Subcutaneous abdominal adipose tissue (tissue), 5 donors: ENCODE results near the gene SKOR2.
"Not testable (repeated sequence)": the region's sequence is repeated elsewhere in the genome, so short reads cannot be mapped to it uniquely, and the experiment has no call there.

ENCODE experiments used
- H3K27ac ChIP-seq: one replicate; pipeline ENCODE4 v1.7.0; 2013; ENCODE audit warnings: low read depth, mild to moderate bottlenecking, inconsistent platforms, low read length, moderate library complexity
- H3K27me3 ChIP-seq, 5 donors: one replicate each; pipeline ENCODE4 v1.7.0; 2013; ENCODE audit warnings: low read length in 5 of 5, inconsistent platforms in 1 of 5; ENCODE audit not compliant: control insufficient read depth in 5 of 5, insufficient read depth in 4 of 5
- H3K36me3 ChIP-seq, 5 donors: one replicate each; pipeline ENCODE4 v1.7.0; 2013; ENCODE audit warnings: low read length in 5 of 5; ENCODE audit not compliant: control insufficient read depth in 5 of 5, insufficient read depth in 5 of 5
- H3K4me1 ChIP-seq, 5 donors: one replicate each; pipeline ENCODE4 v1.7.0; 2013; ENCODE audit warnings: low read length in 5 of 5, mild to moderate bottlenecking in 3 of 5, moderate library complexity in 1 of 5; ENCODE audit not compliant: control insufficient read depth in 5 of 5, insufficient read depth in 5 of 5
- H3K4me3 ChIP-seq, 5 donors: one replicate each; pipeline ENCODE4 v1.7.0; 2013; ENCODE audit warnings: low read length in 5 of 5, low read depth in 1 of 5
- H3K9ac ChIP-seq, 5 donors: one replicate each; pipeline ENCODE4 v1.7.0; 2013; ENCODE audit warnings: low read length in 5 of 5, mild to moderate bottlenecking in 4 of 5, moderate library complexity in 3 of 5
- H3K9me3 ChIP-seq, 5 donors: one replicate each; pipeline ENCODE4 v1.7.0; 2013; ENCODE audit warnings: low read length in 5 of 5; ENCODE audit not compliant: control insufficient read depth in 5 of 5
- donor health status: healthy.
- donor health status: healthy.
- donor health status: healthy.
- donor health status: healthy.
- donor health status: healthy.

The SKOR2 gene

DNA sequence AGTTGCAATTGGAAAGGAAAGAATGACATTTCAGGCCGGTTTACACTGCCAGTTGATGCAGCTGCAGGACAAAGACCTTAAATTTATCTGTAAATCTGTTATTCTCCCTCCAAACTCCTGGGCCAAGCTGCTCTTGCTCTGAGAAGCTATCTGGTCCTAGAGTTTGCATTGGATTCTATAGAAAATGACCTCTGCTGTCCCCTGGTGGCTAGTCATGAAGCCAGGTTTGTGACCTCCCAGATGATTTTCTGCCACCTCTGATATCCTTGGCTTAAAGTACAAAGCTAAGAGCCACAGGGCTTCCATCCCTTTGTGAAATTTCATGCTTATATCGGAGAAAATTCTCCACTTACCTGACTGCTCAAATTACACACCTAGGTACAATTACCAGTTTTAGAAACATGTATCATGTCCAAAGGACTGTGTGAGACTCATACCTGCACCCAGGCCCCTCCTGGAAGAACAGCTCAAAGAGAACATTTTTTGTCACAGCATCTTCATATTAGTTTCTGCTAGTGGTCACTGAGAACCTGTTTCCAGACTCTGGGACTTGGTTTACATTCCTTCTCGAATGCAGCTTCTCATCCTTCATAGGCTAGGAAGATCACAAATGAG lies 46.4 kb downstream of the SKOR2 start:
- Histone ChIP-seq H3K4me1 (no peaks in the 10 kb centered on the region), H3K9me3 (no peaks in the 10 kb centered on the region), H3K27ac (no peak overlapping the region), H3K36me3 (no peaks in the 10 kb centered on the region), H3K9ac (no peak overlapping the region), H3K4me3 (no peak overlapping the region), H3K27me3 (peaks cover 0 to 7% (median 2%) of the 10 kb centered on the region in 5 donors)

DNA sequence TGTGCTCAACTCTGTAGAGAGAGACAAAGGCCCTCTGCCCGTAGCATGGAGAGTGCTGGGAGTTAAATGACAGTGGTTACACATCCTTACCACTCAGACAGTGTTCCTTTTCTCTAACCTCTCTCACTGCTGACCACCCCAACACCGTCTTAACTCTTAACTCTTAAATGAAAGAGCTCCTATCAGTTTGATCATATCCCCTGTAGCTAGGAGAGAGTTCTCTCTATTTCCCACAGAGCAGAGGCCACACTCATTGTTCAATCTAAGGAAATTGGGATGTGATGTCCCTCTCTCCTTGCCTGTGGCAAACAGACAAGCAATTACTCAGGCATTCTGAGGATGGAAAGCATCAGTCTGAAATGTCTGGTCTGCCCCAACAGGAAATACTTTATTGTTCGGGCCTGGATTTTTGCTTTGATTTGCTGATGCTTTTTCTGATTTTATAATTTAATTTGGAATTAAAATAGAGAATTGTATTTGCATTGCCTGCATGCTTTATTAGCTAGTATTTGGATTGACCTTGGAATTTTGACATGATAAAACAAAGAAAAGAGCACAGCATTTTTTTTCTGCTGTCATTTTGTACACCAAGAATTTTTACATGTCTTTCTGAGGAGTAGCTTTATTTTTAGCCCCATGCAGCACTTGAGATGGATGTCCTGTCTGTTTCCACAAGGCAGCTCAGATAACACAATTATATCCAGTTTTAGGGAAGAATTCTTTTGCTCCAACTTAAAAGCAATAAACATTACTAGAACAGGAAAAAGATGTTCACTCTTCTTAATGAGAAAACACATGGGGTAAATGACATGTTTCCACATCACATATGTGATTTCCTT lies 47.6 kb downstream of the SKOR2 start:
- Histone ChIP-seq H3K27ac (no peak overlapping the region), H3K4me3 (no peak overlapping the region), H3K9me3 (no peaks in the 10 kb centered on the region), H3K9ac (no peak overlapping the region), H3K4me1 (no peaks in the 10 kb centered on the region), H3K36me3 (no peaks in the 10 kb centered on the region), H3K27me3 (peaks cover 0 to 3% (median 0%) of the 10 kb centered on the region in 5 donors)

DNA sequence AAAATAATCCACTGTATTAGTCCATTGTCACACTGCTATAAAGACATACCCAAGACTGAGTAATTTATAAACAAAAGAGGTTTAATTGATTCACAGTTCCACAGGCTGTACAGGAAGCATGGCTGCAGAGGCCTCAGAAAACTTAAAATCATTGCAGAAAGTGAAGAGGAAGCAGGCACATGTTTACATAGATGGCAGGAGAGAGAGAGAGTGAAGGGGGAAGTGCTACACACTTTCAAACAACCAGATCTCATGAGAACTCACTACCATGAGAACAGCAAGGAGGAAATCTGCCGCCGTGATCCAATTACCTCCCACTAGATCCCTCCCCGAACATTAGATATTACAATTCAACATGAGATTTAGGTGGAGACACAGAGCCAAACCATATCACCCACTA lies 55.5 kb downstream of the SKOR2 start:
- H3K9ac ChIP-seq, H3K27me3 ChIP-seq, H3K4me1 ChIP-seq, H3K36me3 ChIP-seq, H3K4me3 ChIP-seq, H3K9me3 ChIP-seq, H3K27ac ChIP-seq: not testable (repeated sequence)

DNA sequence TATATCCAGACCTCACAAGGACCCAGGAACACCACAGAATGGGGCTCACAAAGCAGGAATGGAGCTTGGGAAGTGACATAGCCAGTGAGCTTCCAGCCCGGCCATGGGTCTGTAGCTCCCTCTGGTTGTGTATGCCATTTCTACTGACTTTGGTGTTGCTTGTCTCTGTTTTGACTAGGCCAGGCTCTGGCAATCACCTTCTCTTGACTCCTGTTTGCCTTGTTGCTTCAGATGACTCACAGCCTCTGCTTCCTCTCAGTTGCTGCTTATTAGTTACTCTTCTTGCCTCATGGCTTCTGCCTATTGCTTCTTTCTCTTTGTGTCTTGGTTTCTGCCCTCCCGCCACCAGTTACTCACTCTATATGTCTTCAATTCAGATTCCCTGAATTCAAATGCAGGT lies 59.5 kb downstream of the SKOR2 start:
- peaks cover 0 to 9% (median 3%) of the 10 kb centered on the region in 5 donors for H3K27me3 ChIP-seq
- no peak overlapping the region for H3K27ac ChIP-seq
- H3K36me3 ChIP-seq, result no peaks in the 10 kb centered on the region
- H3K4me1 ChIP-seq, result no peaks in the 10 kb centered on the region
- H3K4me3 ChIP-seq, result no peak overlapping the region
- H3K9ac ChIP-seq, result no peak overlapping the region
- H3K9me3 ChIP-seq, result no peaks in the 10 kb centered on the region

DNA sequence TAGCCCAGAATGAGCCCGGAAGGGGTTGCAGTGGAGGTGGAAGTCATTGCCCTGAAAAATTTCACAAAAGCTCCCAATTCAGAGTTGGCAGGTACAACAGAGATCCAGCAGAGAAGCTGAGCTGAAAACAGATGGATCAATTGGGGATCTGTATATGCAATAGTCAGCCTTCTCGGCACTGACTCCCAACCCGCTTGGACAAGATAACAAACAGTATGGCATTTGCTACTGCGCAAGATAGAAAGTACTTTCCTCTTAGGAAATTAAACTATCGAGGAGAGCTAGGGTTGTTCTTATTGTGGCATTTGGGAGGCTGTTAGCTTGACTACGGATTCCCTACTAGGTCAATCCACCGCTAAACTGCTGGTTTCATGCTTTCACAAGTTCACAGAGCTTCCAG lies 63.7 kb downstream of the SKOR2 start:
- no peak overlapping the region for H3K4me3 ChIP-seq
- H3K36me3 ChIP-seq, result no peaks in the 10 kb centered on the region
- H3K4me1 ChIP-seq, result no peaks in the 10 kb centered on the region
- H3K27ac ChIP-seq, result no peak overlapping the region
- no peak overlapping the region for H3K9ac ChIP-seq
- no peaks in the 10 kb centered on the region for H3K9me3 ChIP-seq
- peaks cover 0 to 7% (median 2%) of the 10 kb centered on the region in 5 donors for H3K27me3 ChIP-seq

DNA sequence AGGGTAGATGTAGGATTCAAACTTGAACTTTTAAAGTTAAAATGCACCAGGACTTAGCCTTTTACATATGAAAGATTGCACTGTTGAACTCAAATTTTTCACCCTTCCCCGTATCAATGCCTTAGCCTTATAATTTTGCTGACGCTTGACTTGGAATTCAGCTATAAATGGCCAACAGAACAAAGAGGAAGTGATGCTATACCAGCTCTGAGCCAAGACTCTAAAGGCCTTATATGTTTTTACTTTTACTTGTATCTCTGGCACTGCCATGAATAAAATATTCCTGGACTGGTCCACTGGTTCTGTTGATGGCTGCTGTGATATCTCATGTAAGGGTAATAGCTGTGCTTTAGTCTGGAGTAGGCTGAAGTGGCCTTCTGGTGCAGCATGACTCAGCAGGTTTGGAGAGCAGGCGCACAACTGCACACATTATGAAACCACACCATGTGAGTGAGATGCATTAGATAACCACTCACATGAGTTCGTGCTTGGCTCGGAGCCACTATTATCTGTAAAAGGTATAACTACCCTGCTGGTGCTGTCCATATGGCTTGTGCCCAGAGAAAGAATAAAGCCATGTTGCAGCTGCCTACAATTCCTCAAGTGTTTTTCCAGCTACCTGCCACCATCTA lies 66.9 kb downstream of the SKOR2 start:
- peaks cover 0 to 7% (median 2%) of the 10 kb centered on the region in 5 donors for H3K27me3 ChIP-seq
- H3K36me3 ChIP-seq, result no peaks in the 10 kb centered on the region
- no peak overlapping the region for H3K9ac ChIP-seq
- H3K4me1 ChIP-seq, result no peaks in the 10 kb centered on the region
- H3K9me3 ChIP-seq, result no peaks in the 10 kb centered on the region
- H3K4me3 ChIP-seq, result peak overlapping the region in 1 of 5 donors; percentile 12
- H3K27ac ChIP-seq, result no peak overlapping the region

DNA sequence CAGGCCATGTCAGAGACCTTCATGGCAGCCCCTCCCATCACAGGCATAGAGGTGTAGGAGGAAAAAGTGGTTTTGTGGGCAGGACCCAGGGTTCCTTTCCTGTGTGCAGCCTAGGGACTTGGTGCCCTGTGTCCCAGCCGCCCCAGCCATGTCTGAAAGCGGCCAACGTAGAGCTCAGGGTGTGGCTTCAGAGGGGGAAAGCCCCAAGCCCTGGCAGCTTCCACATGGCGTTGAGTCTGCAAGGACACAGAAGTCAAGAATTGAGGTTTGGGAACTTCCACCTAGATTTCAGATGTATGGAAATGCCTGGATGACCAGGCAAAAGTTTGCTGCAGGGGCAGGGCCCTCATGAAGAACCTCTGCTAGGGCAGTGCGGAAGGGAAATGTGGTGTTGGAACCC lies 69.3 kb downstream of the SKOR2 start:
- H3K9me3 ChIP-seq, H3K27ac ChIP-seq, H3K27me3 ChIP-seq, H3K4me3 ChIP-seq, H3K9ac ChIP-seq, H3K36me3 ChIP-seq, H3K4me1 ChIP-seq: not testable (repeated sequence)

DNA sequence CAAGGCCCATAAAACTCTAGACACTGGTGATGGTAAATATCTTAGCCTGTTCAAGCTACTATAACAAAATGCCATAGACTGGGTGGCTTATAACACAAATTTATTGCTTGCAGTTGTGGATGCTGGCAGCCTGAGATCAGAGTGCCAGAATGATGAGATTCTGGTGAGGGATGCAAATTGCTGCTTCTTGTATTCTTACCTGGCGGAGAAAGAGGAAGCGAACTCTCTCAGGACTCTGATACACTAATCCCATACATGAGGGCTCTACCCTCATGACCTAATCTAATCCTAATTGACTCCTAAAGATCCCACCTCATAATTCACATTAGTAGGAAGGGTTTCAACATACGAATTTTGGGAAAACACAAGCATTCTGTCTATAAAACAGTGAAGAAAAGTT lies 70.7 kb downstream of the SKOR2 start:
- H3K36me3 ChIP-seq, result no peaks in the 10 kb centered on the region
- H3K27me3 ChIP-seq, result peaks cover 0 to 2% (median 0%) of the 10 kb centered on the region in 5 donors
- H3K27ac ChIP-seq, result no peak overlapping the region
- peaks cover 0 to 4% (median 0%) of the 10 kb centered on the region in 5 donors for H3K4me1 ChIP-seq
- H3K9ac ChIP-seq, result no peak overlapping the region
- no peaks in the 10 kb centered on the region for H3K9me3 ChIP-seq
- no peak overlapping the region for H3K4me3 ChIP-seq

DNA sequence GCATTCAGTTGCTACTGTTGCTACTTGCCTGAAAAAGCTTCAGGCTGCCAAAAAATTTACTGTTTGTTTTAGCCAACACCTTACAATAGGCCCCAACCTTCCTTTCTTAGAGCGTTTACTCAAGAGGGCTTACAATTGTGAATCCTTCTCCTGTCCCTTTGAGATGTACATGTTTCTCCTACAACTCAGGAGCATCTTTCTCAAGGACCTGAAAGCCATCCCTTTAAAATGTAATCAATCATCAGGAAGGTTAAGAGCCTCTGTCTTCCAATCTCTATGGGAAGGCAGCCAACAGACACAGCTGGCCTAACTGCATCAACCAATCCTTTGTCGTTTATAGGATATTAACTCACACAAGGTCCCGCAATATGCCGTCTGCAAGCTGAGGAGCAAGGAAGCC lies 71.9 kb downstream of the SKOR2 start:
- Histone ChIP-seq H3K4me1 (peaks cover 4 to 14% (median 9%) of the 10 kb centered on the region in 5 donors), H3K36me3 (no peaks in the 10 kb centered on the region), H3K4me3 (no peak overlapping the region), H3K27me3 (peaks cover 0 to 2% (median 0%) of the 10 kb centered on the region in 5 donors), H3K27ac (no peak overlapping the region), H3K9ac (no peak overlapping the region), H3K9me3 (no peaks in the 10 kb centered on the region)
